OCI-LY7 (cell line): Measurements from ENCODE around the gene CABLES1.

Source experiments
- CTCF ChIP-seq: fragments of 200-600 bp; sonication (generic); conservative IDR thresholded peaks from 2 replicates; pipeline ENCODE4 v1.5.1; 2014; ENCODE audit warnings: mild to moderate bottlenecking, antibody characterized with exemption, low read length, moderate library complexity, mixed read lengths
- EZH2phosphoT487 ChIP-seq: fragments of 200-600 bp; sonication (generic); IDR thresholded peaks from 2 replicates; pipeline ENCODE4 v1.6.1; 2018; ENCODE audit warnings: low read depth, borderline replicate concordance, mild to moderate bottlenecking, mixed run types, antibody characterized with exemption, low read length, moderate library complexity, mixed read lengths

DNA sequence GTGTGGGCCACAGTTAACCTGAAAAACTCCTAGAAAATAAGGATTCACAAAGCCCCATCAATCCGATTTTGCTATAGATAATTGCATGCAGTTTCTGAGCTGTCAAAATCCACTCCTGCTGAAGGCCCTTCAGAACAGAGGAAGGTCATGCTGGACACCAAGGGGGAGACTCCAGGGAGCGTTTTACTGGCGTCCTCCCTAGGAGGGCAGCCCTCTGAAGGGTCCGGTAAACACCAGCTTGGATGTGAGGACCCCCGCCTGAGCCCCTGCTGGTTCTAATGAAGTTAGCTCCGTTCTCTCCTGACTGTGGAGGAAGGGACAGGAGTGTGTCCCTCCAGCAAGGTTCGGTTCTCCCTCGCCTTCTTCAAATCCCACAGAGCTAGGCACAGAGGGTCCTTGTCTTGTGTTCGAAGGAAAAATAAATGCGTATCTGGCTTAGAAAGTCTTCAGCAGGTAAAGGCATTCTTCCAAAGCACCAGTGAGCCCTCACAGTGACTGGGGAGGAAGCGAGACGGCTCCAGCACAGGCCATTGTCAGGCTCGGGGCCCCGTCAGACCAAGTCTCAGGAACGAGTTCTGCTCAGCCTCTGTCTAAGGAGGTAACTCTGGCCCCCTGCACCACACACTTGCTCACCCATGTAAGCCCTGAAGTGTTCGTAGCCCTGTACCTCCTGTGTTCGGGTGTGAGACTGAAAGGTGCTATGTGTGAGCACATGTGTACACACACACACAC, 41.6 kb downstream of the CABLES1 start:
- TF ChIP-seq CTCF (no peak), EZH2phosphoT487 (no peak)
